Kidney (tissue), 22 donors: Measurements from ENCODE around the gene FAM162A. TPM values are rescaled to one million over a fixed set of nuclear protein-coding genes. Genes with fewer than 3 reads are reported as not detected.

Experiments
- DNase-seq, 5 donors: peaks; one replicate each; pipeline ENCODE4 v3.0.0-alpha.2; 2013 to 2020
- FAIRE-seq: peaks from 2 replicates; lab custom pipeline; 2012; peaks lifted over from hg19 to GRCh38; lab: Jason Lieb, UNC
- H3K27ac ChIP-seq, 2 donors: one replicate each; pipeline ENCODE4 v1.7.0; 2013; ENCODE audit warnings: low read depth in 2 of 2, low read length in 2 of 2, inconsistent platforms in 1 of 2
- H3K27me3 ChIP-seq: one replicate; pipeline ENCODE4 v1.7.1; 2013; ENCODE audit warnings: low read length, inconsistent platforms; ENCODE audit not compliant: control insufficient read depth, insufficient read depth
- H3K36me3 ChIP-seq, 3 donors: one replicate each; pipeline versions ENCODE4 v1.7.0 to v1.7.1; 2013; ENCODE audit warnings: low read length in 3 of 3, control low read depth in 1 of 3, inconsistent platforms in 1 of 3; ENCODE audit not compliant: insufficient read depth in 3 of 3, control insufficient read depth in 2 of 3
- H3K4me1 ChIP-seq, 3 donors: one replicate each; pipeline versions ENCODE4 v1.7.0 to v1.7.1; 2013; ENCODE audit warnings: low read length in 3 of 3, inconsistent platforms in 1 of 3, low read depth in 1 of 3; ENCODE audit not compliant: control insufficient read depth in 2 of 3, insufficient read depth in 2 of 3
- H3K4me3 ChIP-seq, 3 donors: one replicate each; pipeline versions ENCODE4 v1.7.0 to v1.8.1; 2013; ENCODE audit warnings: low read length in 3 of 3, control low read depth in 1 of 3, inconsistent platforms in 1 of 3
- H3K9ac ChIP-seq, 3 donors: one replicate each; pipeline versions ENCODE4 v1.7.0 to v1.7.1; 2013; ENCODE audit warnings: low read length in 3 of 3, control low read depth in 1 of 3, inconsistent platforms in 1 of 3
- H3K9me3 ChIP-seq, 3 donors: one replicate each; pipeline versions ENCODE4 v1.7.0 to v1.7.1; 2013; ENCODE audit warnings: low read length in 3 of 3, control low read depth in 1 of 3, inconsistent platforms in 1 of 3; ENCODE audit not compliant: control insufficient read depth in 2 of 3, insufficient read depth in 1 of 3
- CTCF ChIP-seq: IDR thresholded peaks from 3 replicates; pipeline ENCODE4 v1.5.1; 2012; ENCODE audit warnings: mild to moderate bottlenecking, moderate library complexity, borderline replicate concordance; ENCODE audit not compliant: insufficient read depth; ENCODE audit errors: extremely low read depth
- intact Hi-C: fragments of 100-400 bp; cut with DNase I; formaldehyde crosslinking; loops from one replicate; pipeline ENCODE4 v1.11.1; 2022
- long read RNA-seq, 10 donors: library from polyadenylated mRNA in 1 of 10; unstranded in 1 of 10; transcript quantifications; one replicate each; pipeline ENCODE4 v2.0.0 and lab custom pipeline, GENCODE V29; 2021 to 2026
- polyA plus RNA-seq: library from polyadenylated mRNA; stranded (reverse); fragments of 350-450 nt; fragmentation: Illumina TruSeq; extraction: RNeasy Lipid Tissue Mini Kit (QIAGEN cat#74804); gene quantifications from one replicate; pipeline ENCODE4 v1.2.3, GENCODE V29; 2014; ENCODE audit warnings: low read depth, low replicate concordance; ENCODE audit not compliant: insufficient read depth
- total RNA-seq: library from RNA; stranded (reverse); fragmentation: NEBNext Ultra II Directional; extraction: Animal tissue kit (Norgen Biotek cat#: 25700); gene quantifications from one replicate; pipeline ENCODE4 v1.2.1, GENCODE V29; 2021
- donor health status: control.
- donor health status: control.
- donor health status: control.
- donor health status: control.
- donor health status: control.
- donor health status: DM: yes; HTN: yes; CAD: no.
- donor health status: Normal renal cell carcinoma (clear cell type).

The FAM162A gene
- total RNA-seq: 46.6 TPM
- polyA plus RNA-seq: 213 TPM
- long read RNA-seq, donor 1, transcript FAM162A-203 (5 exons, 3,052 nt): major isoform, 41 of 46 reads
- long read RNA-seq, donor 1, partial matches to known transcripts: 5 of 46 reads
- long read RNA-seq, donor 1, other reads (novel, unspliced or antisense): 0 of 46 reads
- long read RNA-seq, donor 2, transcript FAM162A-203 (5 exons, 3,052 nt): major isoform, 57 of 59 reads
- long read RNA-seq, donor 2, partial matches to known transcripts: 0 of 59 reads
- long read RNA-seq, donor 2, other reads (novel, unspliced or antisense): 0 of 59 reads
- long read RNA-seq, donor 3, transcript FAM162A-203 (5 exons, 3,052 nt): major isoform, 63 of 69 reads
- long read RNA-seq, donor 3, partial matches to known transcripts: 5 of 69 reads
- long read RNA-seq, donor 3, other reads (novel, unspliced or antisense): 0 of 69 reads
- long read RNA-seq, donor 4, transcript FAM162A-203 (5 exons, 3,052 nt): major isoform, 35 of 37 reads
- long read RNA-seq, donor 4, partial matches to known transcripts: 0 of 37 reads
- long read RNA-seq, donor 4, other reads (novel, unspliced or antisense): 0 of 37 reads
- long read RNA-seq, donor 5, partial matches to known transcripts: 0 of 2 reads
- long read RNA-seq, donor 5, other reads (novel, unspliced or antisense): 0 of 2 reads
- long read RNA-seq, donor 6, transcript FAM162A-203 (5 exons, 3,052 nt): major isoform, 120 of 150 reads
- long read RNA-seq, donor 6, transcript FAM162A-201 (6 exons, 801 nt): minor isoform, 6 of 150 reads
- long read RNA-seq, donor 6, partial matches to known transcripts: 23 of 150 reads
- long read RNA-seq, donor 6, other reads (novel, unspliced or antisense): 0 of 150 reads
- long read RNA-seq, donor 7, transcript FAM162A-203 (5 exons, 3,052 nt): major isoform, 19 of 24 reads
- long read RNA-seq, donor 7, partial matches to known transcripts: 4 of 24 reads
- long read RNA-seq, donor 7, other reads (novel, unspliced or antisense): 1 of 24 reads
- long read RNA-seq, donor 8, transcript FAM162A-203 (5 exons, 3,052 nt): major isoform, 40 of 40 reads
- long read RNA-seq, donor 8, partial matches to known transcripts: 0 of 40 reads
- long read RNA-seq, donor 8, other reads (novel, unspliced or antisense): 0 of 40 reads
- long read RNA-seq, donor 9, transcript FAM162A-203 (5 exons, 3,052 nt): major isoform, 23 of 24 reads
- long read RNA-seq, donor 9, partial matches to known transcripts: 0 of 24 reads
- long read RNA-seq, donor 9, other reads (novel, unspliced or antisense): 0 of 24 reads
- long read RNA-seq, donor 10, transcript FAM162A-203 (5 exons, 3,052 nt): major isoform, 36 of 37 reads
- long read RNA-seq, donor 10, partial matches to known transcripts: 0 of 37 reads
- long read RNA-seq, donor 10, other reads (novel, unspliced or antisense): 0 of 37 reads

GRCh38 chr3:122383771-122384697 lies at the start of gene FAM162A:
Gene FAM162A (plus strand): TSS chr3:122384182. CDS start chr3:122384266, 84 bp downstream.
- H3K4me1 ChIP-seq: peaks cover 0 to 12% (median 10%) of the 10 kb centered on the region in 3 donors
- peak within 1 kb of the TSS; percentile 82 to 93 (median 84) for H3K4me3 ChIP-seq
- FAIRE-seq: no peak
- peak within 1 kb of the TSS; percentile 77 to 93 (median 90) for H3K9ac ChIP-seq
- peak within 1 kb of the TSS; percentile 89 to 94 for H3K27ac ChIP-seq
- peak; percentile 70 for TF ChIP-seq CTCF
- no peaks in the 10 kb centered on the region for H3K9me3 ChIP-seq
- intact Hi-C loops: no loop called here
- no peaks in the 10 kb centered on the region for H3K36me3 ChIP-seq
- peak; percentile 95 to 98 (median 98) for DNase-seq
- no peaks in the 10 kb centered on the region for H3K27me3 ChIP-seq

- no peak for TF ChIP-seq CTCF
- intact Hi-C loops: no loop called here
- Histone ChIP-seq H3K4me1 (no peaks in the 10 kb centered on the region), H3K27me3 (no peaks in the 10 kb centered on the region), H3K4me3 (no peak overlapping the region), H3K9ac (no peak overlapping the region), H3K9me3 (no peaks in the 10 kb centered on the region), H3K27ac (no peak overlapping the region), H3K36me3 (no peaks in the 10 kb centered on the region)
- FAIRE-seq (no peak), DNase-seq (no peak)
Measured at GRCh38 chr3:122342803-122343202, 41.2 kb upstream of the FAM162A start.

- no peak for FAIRE-seq
Measured at GRCh38 chr3:122343654-122344053, 40.3 kb upstream of the FAM162A start.

More at GRCh38 chr3:122343654-122344053, 40.3 kb upstream of the FAM162A start:
- no peak for TF ChIP-seq CTCF
- no peak for DNase-seq
- intact Hi-C loops: no loop called here
- Histone ChIP-seq H3K36me3 (no peaks in the 10 kb centered on the region), H3K27me3 (no peaks in the 10 kb centered on the region), H3K9me3 (no peaks in the 10 kb centered on the region), H3K9ac (no peak overlapping the region), H3K4me1 (no peaks in the 10 kb centered on the region), H3K27ac (no peak overlapping the region), H3K4me3 (no peak overlapping the region)
